Left cardiac atrium (tissue), 4 donors: ENCODE data around the gene MAPK14. TPM values are rescaled to one million over a fixed set of nuclear protein-coding genes. Genes with fewer than 3 reads are reported as not detected.
"Not testable (repeated sequence)": the region's sequence is repeated elsewhere in the genome, so short reads cannot be mapped to it uniquely, and the experiment has no call there.

Source experiments
- ATAC-seq, 2 donors: fragments of 200-7000 bp; cut with Tn5 transposase; one replicate each; pipeline ENCODE4 v1.9.1; 2020; ENCODE audit warnings: mild to moderate bottlenecking in 2 of 2, moderate library complexity in 2 of 2
- DNase-seq: peaks from one replicate; pipeline ENCODE4 v3.0.0-alpha.2; 2020
- intact Hi-C, 2 donors: fragments of 100-400 bp; cut with DNase I; formaldehyde crosslinking; loops; one replicate each; pipeline versions ENCODE4 v1.14.1 to v1.15.1; 2022 to 2023
- total RNA-seq, 2 donors: library from RNA; stranded (reverse); fragmentation: NEBNext Ultra II Directional; extraction: Animal tissue kit (Norgen Biotek cat#: 25700); gene quantifications; one replicate each; pipeline ENCODE4 v1.2.1, GENCODE V29; 2021
- donor health status: DM: no; HTN: yes; CAD: no.
- donor health status: DM: no; HTN: yes; CAD: no; lungs with severe emphysema.
- donor health status: DM: yes; HTN: yes; CAD: no.
- donor health status: Dilated cardiomyopathy.

Gene MAPK14
- total RNA-seq, 2 donors from 2014 or later = 36.1 to 38.4 TPM

GRCh38 chr6:36126553-36127458 lies 99.2 kb downstream of the MAPK14 start:
- no peak for DNase-seq
- intact Hi-C loops = loop anchor here in 1 of 2 donors (5.0 kb wide), 1 partner anchor 230 kb away; no protein-coding TSS in a partner anchor
- ATAC-seq = no peak

DNA sequence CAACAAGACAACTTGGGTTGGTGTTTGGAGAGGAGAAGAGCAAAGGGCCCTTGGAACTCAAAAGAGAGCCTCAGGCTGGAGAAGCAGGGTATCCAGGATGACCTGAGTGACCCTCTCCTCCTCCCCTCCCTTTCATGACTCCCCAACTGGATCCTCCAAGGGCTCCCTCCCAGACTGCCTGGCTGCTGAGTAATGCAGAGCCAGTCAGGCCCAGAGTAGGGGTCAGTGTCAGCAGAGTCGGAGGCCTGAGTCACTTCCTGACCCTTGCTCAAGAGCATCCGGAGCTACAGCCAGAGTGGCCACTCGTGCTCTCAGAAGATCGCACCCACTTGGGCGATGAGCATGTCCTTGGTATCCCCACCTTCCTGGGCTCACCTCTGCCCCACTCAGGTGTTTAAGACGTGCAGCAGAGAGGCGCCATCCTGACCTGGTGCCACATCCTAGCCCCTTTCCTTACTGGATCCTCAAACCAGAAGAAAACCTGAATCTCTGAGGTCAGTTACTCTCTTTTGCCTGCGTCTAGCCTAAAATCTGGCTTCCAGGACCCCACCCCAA lies 99.9 kb downstream of the MAPK14 start:
- intact Hi-C loops = loop anchor here in 1 of 2 donors (5.0 kb wide), 1 partner anchor 230 kb away; no protein-coding TSS in a partner anchor
- DNase-seq (peak; percentile 69), ATAC-seq (peak in 1 of 2 donors; percentile 57)

DNA sequence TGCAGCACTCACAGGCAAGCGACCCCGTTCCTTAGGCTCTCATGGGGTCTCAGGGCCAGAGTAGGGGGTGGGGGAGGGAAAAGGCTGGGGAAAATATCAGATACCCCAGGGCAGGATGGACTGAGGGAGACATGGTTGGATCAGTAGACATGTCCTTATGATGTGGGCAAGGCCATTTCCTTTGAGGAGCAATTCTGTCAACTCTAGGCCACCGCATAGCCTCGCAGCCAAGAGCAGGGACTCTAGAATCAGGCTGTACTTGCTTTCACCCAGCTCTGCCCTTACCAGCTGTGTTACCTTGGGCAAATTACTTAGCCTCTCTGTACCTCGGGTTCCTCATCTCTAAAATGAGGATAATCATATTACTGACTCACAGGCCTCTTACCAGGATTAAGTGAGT lies 100.5 kb downstream of the MAPK14 start:
- intact Hi-C loops = loop anchor here in 1 of 2 donors (5.0 kb wide), 1 partner anchor 229 kb away; no protein-coding TSS in a partner anchor
- DNase-seq (no peak), ATAC-seq (no peak)

GRCh38 chr6:36128793-36129192 lies 101.2 kb downstream of the MAPK14 start:
- no peak for DNase-seq
- no peak for ATAC-seq
- intact Hi-C loops = loop anchor here in 1 of 2 donors (5.0 kb wide), 1 partner anchor 229 kb away; no protein-coding TSS in a partner anchor

DNA sequence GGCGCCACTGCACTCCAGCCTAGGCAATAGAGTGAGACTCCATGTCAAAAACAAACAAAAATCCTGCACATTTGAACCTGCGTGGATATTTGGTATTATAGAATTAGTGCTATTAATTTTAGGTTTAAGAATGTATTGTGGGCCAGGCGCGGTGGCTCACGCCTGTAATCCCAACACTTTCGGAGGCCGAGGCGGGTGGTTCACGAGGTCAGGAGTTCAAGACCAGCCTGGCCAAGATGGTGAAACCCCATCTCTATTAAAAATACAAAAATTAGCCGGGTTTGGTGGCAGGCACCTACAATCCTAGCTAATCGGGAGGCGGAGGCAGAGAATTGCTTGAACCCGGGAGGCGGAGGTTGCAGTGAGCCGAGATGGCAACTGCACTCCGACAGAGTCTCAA lies 101.7 kb downstream of the MAPK14 start:
- DNase-seq, ATAC-seq: not testable (repeated sequence)
- intact Hi-C loops = loop anchor here in 1 of 2 donors (5.0 kb wide), 1 partner anchor 228 kb away; no protein-coding TSS in a partner anchor

- intact Hi-C loops = loop anchor here in 1 of 2 donors (5.0 kb wide), 1 partner anchor 227 kb away; no protein-coding TSS in a partner anchor
- ATAC-seq = peak; percentile 8 to 35
- DNase-seq = no peak
Measured at GRCh38 chr6:36129941-36130666, 102.5 kb downstream of the MAPK14 start, which contains the start of gene MAPK13. Gene MAPK13, plus strand, starts transcription at chr6:36130513. Its CDS starts 70 bp downstream, at chr6:36130583.

- intact Hi-C loops = no loop called here
- ATAC-seq = peak; percentile 34 to 42
- no peak for DNase-seq
Measured at GRCh38 chr6:36130667-36131510, 103.3 kb downstream of the MAPK14 start.

GRCh38 chr6:36131511-36132245 lies 104.1 kb downstream of the MAPK14 start:
- DNase-seq (no peak), ATAC-seq (peak; percentile 20 to 37)
- intact Hi-C loops = no loop called here

GRCh38 chr6:36132246-36132895 lies 104.8 kb downstream of the MAPK14 start:
- intact Hi-C loops = no loop called here
- ATAC-seq = no peak

DNA sequence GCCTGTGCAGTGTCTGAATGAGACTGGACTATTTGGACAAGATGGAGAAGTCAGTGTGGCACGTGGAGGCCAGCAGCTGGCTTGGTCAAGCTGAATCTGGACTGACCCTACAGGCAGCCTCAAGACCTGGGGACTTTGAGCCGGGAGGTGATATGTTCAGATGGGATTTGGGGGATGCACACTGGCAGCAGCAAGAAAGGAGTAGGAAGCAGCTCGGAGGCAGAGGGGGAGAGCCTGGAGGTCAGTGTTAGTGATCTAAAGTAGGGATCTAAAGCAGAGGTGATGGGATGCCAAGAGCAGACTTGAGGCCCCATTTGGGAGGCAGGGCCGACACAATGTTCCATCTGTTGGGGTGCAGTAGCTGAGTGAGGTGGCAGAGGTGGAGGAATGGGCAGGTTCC lies 105.5 kb downstream of the MAPK14 start:
- intact Hi-C loops = no loop called here
- no peak for DNase-seq
- no peak for ATAC-seq

More at GRCh38 chr6:36132246-36132895, 104.8 kb downstream of the MAPK14 start:
- no peak for DNase-seq

DNA sequence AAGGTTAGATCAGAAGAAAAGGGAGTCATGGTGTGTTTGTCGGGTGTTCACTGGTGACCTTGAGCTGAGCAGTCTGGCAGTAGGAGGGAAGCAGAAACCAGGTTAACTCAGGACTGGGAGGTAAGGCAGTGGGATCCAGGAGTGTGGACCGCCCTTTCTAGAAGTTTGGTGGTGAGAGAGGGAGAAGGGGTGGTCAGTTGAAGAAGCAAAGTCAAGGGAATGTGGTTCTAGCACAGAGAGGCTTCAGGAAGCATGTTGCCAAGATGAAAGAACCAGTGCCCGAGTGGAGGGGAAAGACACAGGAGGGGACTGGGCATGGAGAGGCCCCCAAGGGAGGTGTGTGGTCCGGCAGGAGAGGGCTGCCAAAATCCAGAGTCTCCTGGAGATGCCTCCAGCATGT lies 106.3 kb downstream of the MAPK14 start:
- intact Hi-C loops = no loop called here
- ATAC-seq = no peak
- DNase-seq = no peak

DNA sequence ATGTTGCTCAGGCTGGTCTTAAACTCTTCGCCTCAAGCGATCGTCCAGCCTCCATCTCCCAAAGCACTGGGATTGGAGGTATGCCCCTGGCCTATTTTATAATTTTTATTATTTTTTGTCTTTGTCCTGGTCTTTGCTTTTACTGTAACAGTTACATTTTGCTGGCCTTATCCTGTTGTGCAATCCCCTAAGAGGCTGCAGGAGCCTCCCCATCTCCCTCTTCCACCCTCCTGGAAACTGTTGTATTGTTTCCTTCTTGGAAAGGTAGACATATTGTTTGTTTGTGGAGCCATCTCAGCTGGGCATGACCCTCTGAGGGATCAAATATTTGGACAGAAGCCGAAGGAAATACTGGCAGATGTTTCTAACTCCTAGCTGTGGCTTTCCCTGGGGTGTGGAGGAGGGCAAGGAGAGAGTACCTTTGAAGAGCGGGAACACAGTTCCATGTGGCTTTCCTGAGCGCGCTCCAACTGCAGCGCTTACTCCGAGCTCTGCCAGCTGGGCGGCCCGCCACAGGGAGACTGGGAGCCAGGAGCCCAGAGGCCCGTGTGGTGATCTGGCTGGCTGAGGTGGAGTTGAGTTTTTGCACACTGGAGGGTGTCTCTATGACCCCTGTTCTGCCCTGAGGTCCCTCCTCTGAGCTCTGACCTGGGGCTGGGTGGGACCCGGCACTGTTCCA lies 107.6 kb downstream of the MAPK14 start:
- no peak for DNase-seq
- ATAC-seq = no peak
- intact Hi-C loops = no loop called here

- ATAC-seq = no peak
- intact Hi-C loops = no loop called here
Measured at GRCh38 chr6:36136034-36136433, 108.4 kb downstream of the MAPK14 start.

GRCh38 chr6:36136551-36136950 lies 108.9 kb downstream of the MAPK14 start:
- intact Hi-C loops = no loop called here
- ATAC-seq = no peak
- no peak for DNase-seq

More at GRCh38 chr6:36136034-36136433, 108.4 kb downstream of the MAPK14 start:
- DNase-seq = no peak

DNA sequence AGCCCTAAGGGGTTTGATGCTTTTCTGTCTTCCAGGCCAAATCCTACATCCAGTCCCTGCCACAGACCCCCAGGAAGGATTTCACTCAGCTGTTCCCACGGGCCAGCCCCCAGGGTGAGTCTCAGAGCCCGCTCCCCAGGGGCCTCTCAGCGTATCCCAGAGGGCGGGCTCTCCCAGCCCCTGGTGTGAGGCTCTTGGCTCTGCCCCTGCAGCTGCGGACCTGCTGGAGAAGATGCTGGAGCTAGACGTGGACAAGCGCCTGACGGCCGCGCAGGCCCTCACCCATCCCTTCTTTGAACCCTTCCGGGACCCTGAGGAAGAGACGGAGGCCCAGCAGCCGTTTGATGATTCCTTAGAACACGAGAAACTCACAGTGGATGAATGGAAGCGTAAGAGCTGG lies 111.1 kb downstream of the MAPK14 start:
- ATAC-seq (no peak), DNase-seq (no peak)
- intact Hi-C loops = no loop called here

- intact Hi-C loops = no loop called here
- DNase-seq (no peak), ATAC-seq (no peak)
Measured at GRCh38 chr6:36139431-36139830, 111.8 kb downstream of the MAPK14 start.
